Kidney capillary endothelial cell (primary cell): ENCODE results near the gene MAP1LC3A.

Experiments used
- DNase-seq: peaks from one replicate; pipeline ENCODE4 v3.0.0-alpha.2; 2018; ENCODE audit warnings: low spot score

Gene MAP1LC3A

GRCh38 chr20:34577061-34577460, 18.5 kb downstream of the MAP1LC3A start:
- DNase-seq, result no peak

GRCh38 chr20:34578025-34578424, 19.5 kb downstream of the MAP1LC3A start:
- DNase-seq, result no peak

DNA sequence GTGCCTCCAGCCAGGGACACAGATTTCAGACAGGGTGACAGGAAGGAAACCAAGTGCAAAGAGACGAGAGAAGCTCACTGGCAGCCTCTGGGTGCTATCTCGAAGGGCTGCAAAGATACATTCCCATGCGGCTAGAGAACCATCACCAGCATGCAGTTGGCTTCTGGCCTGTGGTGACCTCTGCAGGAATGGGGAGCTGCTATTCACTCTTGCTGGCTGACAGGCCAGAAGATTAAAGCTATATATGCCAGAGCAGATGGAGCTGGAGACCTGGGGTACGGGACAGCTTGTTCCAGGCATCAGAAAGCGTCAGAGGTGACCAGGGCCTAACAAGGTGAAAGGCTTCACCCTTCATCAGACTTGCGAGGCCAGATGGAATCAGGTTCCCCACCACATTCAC, 20.0 kb downstream of the MAP1LC3A start:
- no peak for DNase-seq

- DNase-seq, result peak; percentile 70
These were observed 20.9 kb downstream of the MAP1LC3A start for GRCh38 chr20:34579191-34579978.

DNA sequence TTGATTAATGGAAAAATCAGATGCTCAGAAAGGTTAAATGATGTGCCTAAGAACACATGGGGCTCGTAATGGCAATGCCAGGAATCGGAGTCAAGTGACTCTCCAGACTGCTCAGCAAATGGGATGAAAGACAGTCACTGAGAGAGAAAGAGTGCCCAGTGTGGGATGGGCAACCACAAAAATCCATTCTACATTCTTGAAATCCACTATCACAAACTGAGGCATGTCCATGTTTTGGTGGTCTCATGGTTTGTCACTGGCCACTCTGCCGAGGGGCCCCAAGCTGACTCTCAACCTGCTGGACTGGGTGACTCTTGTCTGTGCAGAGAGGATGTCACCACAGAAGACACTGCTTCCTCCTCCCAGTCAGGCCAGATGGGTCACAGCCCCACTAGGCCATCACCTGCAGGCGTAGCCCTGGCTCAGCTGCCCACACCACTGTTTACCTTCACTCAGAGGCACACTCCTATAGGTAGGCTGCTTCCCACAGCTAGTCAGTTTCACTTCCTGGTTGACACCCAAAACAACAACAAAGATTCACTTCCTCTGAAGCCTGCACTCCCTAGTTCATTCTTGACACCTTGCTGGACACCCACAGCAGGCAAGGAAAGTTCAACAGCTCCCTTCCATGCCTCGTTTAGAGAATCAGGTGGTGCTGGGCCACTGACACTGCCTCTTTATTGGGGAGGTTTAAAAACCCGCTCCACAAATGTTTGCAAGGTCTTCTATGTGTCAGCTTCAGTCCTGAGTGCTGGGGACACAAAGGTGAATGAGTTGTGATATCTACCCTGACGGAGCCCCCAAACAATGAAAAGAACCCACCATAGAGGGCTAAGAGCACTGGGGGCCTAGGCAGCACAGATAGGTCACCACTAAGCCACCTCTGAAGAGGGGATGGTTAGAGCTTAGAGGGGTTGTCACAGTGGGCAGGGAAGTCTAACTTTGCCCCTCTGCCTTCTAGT, 21.7 kb downstream of the MAP1LC3A start:
- DNase-seq, result no peak

DNA sequence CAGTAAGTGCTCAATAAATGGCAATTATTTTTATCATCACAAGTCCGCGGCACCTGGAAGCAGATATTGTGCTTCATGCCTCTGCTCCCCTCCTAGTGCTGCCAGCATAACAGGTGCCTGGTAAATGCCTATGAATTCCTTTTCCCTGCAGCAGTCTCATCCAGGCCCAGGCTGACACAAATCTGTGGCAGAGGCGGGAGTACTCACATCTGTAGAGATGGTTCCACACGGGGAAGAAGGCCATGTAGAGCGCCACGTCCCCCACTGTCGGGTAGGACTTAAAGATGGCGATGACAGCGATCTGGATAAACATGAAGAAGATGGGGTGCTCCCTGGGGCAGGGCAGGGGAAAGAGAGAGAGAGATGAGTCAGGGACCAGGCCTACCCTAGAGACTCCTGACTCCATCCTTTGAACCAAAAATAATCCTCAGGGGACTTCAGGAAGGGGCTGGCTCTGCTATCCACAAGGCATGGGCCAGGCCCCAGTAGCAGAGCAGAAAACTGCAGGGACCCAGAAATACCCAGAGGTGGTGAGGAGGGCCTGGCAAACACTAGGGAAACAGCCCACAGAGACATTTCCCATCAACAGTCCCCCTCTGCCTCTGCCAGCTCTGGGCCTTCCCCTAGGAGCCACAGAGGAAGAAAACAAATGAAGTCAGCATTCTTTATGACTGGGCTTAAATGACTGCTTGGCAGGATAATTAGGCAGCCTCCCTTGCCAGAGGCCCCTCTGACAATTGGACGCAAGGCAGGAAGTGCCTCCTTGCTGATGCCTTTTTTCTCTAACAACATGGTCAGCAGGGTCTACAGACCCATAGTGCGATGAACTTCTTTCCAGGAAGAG, 23.0 kb downstream of the MAP1LC3A start:
- peak; percentile 68 for DNase-seq

GRCh38 chr20:34582221-34582620, 23.7 kb downstream of the MAP1LC3A start:
- no peak for DNase-seq

DNA sequence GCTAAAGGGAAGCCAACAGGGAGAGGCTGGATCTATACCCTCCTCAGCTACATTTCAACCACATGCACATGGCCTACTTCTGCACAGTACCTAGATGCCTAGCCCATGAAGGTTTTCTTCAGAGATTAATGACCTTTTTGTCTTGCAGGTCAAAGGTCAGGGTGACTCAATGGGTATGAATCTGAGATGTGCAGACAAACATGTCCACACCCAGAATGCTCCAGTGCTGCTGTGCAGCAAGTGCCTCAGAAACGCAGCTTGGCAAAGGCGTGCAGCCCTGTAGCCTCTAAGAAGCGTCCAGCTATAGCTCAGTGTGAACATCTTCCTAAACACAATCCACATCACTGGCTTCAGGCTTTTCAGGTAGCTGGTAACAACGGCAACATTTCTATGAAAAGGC, 24.4 kb downstream of the MAP1LC3A start:
- no peak for DNase-seq

- DNase-seq, result no peak
These were observed 25.0 kb downstream of the MAP1LC3A start for GRCh38 chr20:34583544-34583943.

DNA sequence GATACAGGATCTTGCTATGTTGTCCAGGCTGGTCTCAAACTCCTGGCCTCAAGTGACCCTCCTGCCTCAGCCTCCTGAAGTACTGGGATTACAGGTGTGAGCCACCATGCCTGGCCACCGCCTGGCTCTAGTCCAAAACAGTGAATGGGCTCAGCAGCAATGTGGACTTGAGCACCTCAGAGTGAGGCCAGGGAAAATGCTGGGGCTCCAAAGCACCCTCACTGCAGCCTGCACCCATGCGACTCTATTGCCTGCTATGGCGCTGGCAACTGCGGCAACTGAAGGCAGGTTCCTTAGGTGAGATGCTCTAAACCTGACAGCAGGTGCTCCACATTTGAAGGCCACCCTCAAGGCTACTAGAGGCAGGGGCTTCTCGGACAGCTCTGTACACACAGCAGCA, 26.5 kb downstream of the MAP1LC3A start:
- DNase-seq, result no peak

GRCh38 chr20:34586488-34587163, 28.1 kb downstream of the MAP1LC3A start:
- DNase-seq, result no peak

DNA sequence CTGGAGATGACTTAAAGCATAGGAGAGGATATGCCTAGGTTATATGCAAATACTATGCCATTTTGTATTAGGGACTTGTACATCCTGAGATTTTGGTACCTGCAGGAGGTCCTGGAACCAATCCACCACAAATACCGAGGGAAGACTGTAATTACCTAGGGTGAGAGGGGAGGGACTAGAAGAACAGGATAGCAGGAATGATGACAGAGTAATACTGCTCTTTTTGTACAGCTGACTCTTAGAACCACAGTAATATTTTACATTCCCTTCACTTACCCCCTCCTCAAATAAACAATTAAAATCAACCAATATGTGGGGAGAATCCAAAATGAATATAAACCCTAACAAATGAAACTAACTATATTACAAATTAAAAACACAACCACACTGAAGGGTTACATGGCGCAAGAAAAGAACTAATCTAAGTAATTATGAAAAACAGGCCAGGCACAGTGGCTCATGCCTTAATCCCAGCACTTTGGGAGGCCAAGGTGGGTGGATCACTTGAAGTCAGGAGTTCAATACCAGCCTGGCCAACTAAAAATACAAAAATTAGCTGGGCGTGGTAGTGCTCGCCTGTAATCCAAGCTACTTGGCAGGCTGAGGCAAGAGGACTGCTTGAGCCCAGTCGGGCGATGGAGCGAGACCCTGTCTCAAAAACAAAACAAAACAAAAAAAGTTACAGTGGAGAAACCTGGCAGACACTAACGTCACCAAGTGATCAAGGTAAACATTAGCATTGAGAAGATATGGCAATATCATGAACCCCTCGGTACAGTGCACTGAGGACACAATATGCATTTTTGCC, 37.1 kb downstream of the MAP1LC3A start:
- DNase-seq, result no peak

- DNase-seq, result no peak
These were observed 42.6 kb downstream of the MAP1LC3A start for GRCh38 chr20:34600892-34601653.

DNA sequence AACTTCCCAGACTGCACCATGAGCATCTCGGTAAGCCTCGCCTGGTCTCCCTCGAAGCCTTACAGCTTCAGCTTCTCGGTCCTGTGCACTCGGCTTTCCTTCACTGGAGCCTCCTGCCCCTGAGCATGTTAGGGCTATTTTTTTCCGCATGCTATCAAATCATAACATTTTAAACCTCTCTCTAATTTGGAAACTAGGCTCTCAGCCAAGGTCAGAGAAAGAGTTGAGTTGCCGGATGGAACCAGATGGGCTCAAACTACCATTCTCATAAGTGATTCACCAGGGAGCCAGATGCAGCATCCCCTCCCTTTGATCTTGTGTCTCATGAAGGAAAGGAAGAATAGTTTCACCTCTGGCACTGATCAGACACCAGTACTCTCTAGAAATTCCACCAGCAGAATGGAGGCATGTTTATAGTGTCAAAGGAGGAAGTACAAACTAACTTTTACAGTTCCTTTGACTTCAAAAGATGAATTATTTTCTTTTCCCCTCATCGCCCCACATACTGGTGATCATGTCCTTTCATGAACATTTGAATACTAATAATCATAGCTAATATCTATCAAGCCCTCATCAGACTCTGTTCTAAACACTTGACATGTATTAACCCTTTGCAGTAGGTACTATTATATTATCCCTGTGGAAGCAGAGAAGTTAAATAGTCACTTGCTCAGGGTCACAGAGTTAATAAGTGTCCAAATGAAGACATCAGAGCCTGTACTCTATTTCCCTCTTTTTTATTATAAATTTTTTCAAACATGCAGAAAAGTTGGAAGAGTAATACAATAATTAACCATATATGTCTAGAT, 46.7 kb downstream of the MAP1LC3A start:
- DNase-seq, result peak; percentile 26

DNA sequence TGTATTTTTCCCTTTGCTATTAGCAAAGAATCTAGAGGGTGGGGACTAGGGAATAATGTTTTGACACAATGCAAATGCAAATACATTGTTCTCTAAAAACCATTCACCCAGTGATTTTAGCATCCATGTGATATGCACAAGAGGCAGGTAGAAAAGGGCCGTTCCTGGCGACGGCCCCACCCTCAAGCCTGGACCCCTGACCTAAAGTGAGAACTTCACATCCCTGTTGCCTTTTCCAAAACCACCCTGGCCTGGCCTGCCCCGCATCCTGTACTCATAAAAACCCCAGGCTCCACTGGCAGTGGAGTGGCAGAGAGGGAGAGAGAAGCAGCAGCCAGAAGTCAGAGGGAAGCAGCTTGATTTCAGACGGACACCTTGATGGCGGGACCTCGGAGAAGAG, 48.5 kb downstream of the MAP1LC3A start:
- no peak for DNase-seq
